Stimulated activated CD8-positive, alpha-beta memory T cell treated with anti-CD3 and anti-CD28 coated beads, Interleukin-4, amount 100 ng/mL, for 4 hours (primary cell): ENCODE results near the gene FAM118B.
A peak's percentile ranks its signal among the peaks of the same experiment; 100 is the strongest.

ENCODE experiments used
- DNase-seq, 2 donors: peaks; one replicate each; pipeline ENCODE4 v3.0.0-alpha.2; 2020; ENCODE audit warnings: low read depth in 2 of 2, low spot score in 1 of 2

The FAM118B gene

DNA sequence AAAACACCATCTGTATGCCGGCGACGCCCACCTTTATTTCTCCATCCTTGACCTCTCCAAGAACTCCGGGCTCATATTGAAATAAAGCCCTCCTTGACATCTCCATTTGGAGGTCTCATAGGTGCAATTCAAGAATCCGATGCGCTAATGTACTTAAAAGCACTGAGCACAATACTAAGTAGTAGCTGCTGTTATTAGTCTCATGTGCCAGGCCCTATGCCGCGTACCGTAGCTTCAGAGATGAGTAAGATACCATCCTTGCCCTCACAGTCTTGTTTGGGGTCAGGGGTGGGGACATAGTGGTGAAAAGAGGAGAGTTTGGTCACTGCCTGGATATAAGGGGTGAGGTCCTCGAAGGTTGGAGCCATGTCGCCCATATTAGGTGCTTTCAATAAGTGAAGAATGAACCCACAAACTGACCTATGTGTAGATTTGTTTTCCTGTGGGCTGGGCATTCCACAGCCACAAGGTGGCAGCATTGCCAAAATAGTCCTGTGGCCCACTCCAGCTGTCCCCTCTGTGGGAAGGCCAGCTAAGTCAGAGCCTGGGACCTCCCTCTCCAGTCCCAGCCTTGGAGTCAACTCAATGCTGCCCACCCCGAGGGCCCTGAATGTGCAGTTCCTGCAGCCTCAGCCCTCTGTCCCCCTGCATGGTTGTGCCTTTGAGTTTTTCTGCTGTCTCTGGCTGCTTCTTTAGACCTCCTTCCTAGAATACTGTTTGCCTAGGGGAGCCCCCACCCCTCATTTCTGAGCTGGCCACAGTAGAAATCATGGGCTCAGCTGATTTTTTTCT lies 98.8 kb downstream of the FAM118B start:
- peak in 1 of 2 donors; percentile 34 for DNase-seq

DNA sequence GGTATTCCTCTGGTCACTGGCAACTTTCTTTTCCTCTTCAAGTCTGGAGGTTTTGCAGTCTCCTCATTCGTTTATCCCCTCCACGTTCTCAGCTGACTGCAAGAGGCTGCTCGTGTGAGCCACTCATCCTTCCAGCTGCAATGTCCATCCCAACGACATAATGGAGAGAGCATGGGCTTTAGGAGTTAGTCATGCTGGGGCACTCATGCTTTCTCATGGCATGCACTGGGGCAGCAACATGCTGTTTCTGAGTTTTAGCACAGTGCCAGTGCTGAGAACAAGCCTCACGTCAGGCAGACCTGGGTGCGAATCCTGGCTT lies 99.4 kb downstream of the FAM118B start:
- no peak for DNase-seq

DNA sequence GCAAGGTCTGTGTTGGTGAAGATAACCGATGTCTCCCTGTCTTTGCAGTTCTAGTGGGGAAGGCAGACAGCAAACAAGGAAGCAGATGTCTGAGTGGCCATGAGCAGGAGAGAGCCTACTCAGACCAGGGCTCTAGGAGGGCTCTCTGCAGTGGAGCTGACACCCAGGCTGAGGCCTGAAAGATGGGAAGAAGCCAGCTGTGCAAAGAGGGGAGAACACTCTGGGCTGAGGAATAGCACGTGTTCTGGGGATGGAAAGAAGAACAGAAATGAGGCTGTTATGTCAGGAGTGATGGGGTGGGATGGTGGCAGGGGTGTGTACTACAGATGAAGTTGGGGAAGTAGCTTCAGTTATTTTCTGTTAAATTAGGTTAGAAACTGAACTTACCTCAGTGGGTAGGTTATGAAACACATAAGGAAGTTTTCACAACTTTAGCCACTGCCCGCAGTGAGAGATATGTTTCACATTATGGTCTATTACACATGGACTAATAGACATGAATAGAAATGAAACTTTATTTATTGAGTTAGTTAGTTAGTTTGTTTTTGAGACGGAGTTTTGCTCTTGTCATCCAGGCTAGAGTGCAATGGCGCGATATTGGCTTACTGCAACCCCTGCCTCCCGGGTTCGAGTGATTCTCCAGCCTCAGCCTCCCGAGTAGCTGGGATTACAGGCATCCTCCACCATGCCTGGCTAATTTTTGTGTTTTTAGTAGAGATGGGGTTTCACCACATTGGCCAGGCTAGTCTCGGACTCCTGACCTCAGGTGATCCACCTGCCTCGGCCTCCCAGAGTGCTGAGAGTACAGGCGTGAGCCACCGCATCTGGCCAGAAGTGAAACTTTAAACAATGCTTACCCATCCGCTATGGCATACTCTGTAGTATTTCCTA lies 100.1 kb downstream of the FAM118B start:
- DNase-seq = no peak
